B cell (primary cell): ENCODE measurements around the gene C19orf18.

Experiments used
- EZH2 ChIP-seq: IDR thresholded peaks from 2 replicates; pipeline ENCODE4 v1.6.1; 2012; ENCODE audit warnings: borderline replicate concordance, low read depth, mild to moderate bottlenecking, moderate library complexity, low read length; ENCODE audit not compliant: insufficient read depth, poor library complexity, severe bottlenecking
- TF ChIP-seq, protein P1 (sequence below): fragments of 200-600 bp; IDR thresholded peaks from one replicate; pipeline ENCODE4 v1.8.0; 2022; ENCODE audit warnings: antibody characterized with exemption, mild to moderate bottlenecking

GRCh38 chr19:58001895-58002369 is 27.6 kb upstream of the C19orf18 start:
- TF ChIP-seq, protein P1, sequence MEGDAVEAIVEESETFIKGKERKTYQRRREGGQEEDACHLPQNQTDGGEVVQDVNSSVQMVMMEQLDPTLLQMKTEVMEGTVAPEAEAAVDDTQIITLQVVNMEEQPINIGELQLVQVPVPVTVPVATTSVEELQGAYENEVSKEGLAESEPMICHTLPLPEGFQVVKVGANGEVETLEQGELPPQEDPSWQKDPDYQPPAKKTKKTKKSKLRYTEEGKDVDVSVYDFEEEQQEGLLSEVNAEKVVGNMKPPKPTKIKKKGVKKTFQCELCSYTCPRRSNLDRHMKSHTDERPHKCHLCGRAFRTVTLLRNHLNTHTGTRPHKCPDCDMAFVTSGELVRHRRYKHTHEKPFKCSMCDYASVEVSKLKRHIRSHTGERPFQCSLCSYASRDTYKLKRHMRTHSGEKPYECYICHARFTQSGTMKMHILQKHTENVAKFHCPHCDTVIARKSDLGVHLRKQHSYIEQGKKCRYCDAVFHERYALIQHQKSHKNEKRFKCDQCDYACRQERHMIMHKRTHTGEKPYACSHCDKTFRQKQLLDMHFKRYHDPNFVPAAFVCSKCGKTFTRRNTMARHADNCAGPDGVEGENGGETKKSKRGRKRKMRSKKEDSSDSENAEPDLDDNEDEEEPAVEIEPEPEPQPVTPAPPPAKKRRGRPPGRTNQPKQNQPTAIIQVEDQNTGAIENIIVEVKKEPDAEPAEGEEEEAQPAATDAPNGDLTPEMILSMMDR: no peak
- no peak for TF ChIP-seq EZH2
